CD14-positive monocyte (primary cell): ENCODE data around the gene TMEM203. TPM values are rescaled to one million over a fixed set of nuclear protein-coding genes. Genes with fewer than 3 reads are reported as not detected.

ENCODE experiments used
- DNase-seq, 3 donors: peaks; one replicate each; pipeline ENCODE4 v3.0.0-alpha.2; 2011 to 2022
- H2AFZ ChIP-seq: 2 replicates; pipeline ENCODE4 v1.6.0; 2012; ENCODE audit warnings: mild to moderate bottlenecking, low read depth, low read length, inconsistent platforms; ENCODE audit not compliant: insufficient read depth, poor library complexity, severe bottlenecking
- H3K27ac ChIP-seq, 2 donors: 1 replicate in 1 of 2; 2 replicates in 1 of 2; pipeline ENCODE4 v1.5.1; 2012 to 2013; ENCODE audit warnings: low read length in 2 of 2, control low read depth in 1 of 2, inconsistent platforms in 1 of 2, low read depth in 1 of 2, mild to moderate bottlenecking in 1 of 2
- H3K27me3 ChIP-seq, 2 donors: one replicate each; pipeline versions ENCODE4 v1.6.0 to v1.6.1; 2011 to 2013; ENCODE audit warnings: low read length in 2 of 2; ENCODE audit not compliant: control insufficient read depth in 2 of 2, insufficient read depth in 2 of 2
- H3K36me3 ChIP-seq, 2 donors: replicated peaks in 1 of 2; 1 replicate in 1 of 2; 2 replicates in 1 of 2; pipeline versions ENCODE4 v1.5.1 to v1.6.1; 2012 to 2013; ENCODE audit warnings: low read length in 2 of 2, control low read depth in 1 of 2, inconsistent platforms in 1 of 2, mild to moderate bottlenecking in 1 of 2; ENCODE audit not compliant: insufficient read depth in 2 of 2, control insufficient read depth in 1 of 2
- H3K4me1 ChIP-seq, 2 donors: 1 replicate in 1 of 2; 2 replicates in 1 of 2; pipeline versions ENCODE4 v1.5.1 to v1.6.1; 2012 to 2013; ENCODE audit warnings: low read length in 2 of 2, control low read depth in 1 of 2, inconsistent platforms in 1 of 2, mild to moderate bottlenecking in 1 of 2, moderate library complexity in 1 of 2; ENCODE audit not compliant: insufficient read depth in 2 of 2, control insufficient read depth in 1 of 2
- H3K4me2 ChIP-seq: replicated peaks from 2 replicates; pipeline ENCODE3; 2012; ENCODE audit warnings: low read length, moderate library complexity, mild to moderate bottlenecking; ENCODE audit not compliant: poor library complexity, severe bottlenecking; ENCODE audit errors: extremely low read depth
- H3K4me3 ChIP-seq, 3 experiments: fragments of 200-600 bp in 1 of 3; sonication (generic) in 1 of 3; replicated peaks in 1 of 3; 1 replicate in 2 of 3; 2 replicates in 1 of 3; pipeline ENCODE4 v1.5.1; 2011 to 2013; ENCODE audit warnings: low read length in 3 of 3, mild to moderate bottlenecking in 3 of 3, control low read depth in 2 of 3, low read depth in 2 of 3, inconsistent platforms in 1 of 3, moderate library complexity in 1 of 3
- H3K79me2 ChIP-seq: 2 replicates; pipeline ENCODE4 v1.6.0; 2012; ENCODE audit warnings: mild to moderate bottlenecking, control low read depth, inconsistent platforms, low read length, moderate library complexity; ENCODE audit not compliant: insufficient read depth
- H3K9ac ChIP-seq: 2 replicates; pipeline ENCODE4 v1.6.0; 2017; ENCODE audit warnings: low read length, mild to moderate bottlenecking; ENCODE audit not compliant: insufficient read depth, poor library complexity, severe bottlenecking
- H3K9me3 ChIP-seq, 2 donors: replicated peaks in 1 of 2; 1 replicate in 1 of 2; 2 replicates in 1 of 2; pipeline versions ENCODE4 v1.5.1 to v1.6.1; 2012 to 2013; ENCODE audit warnings: low read length in 2 of 2, control low read depth in 1 of 2; ENCODE audit not compliant: control insufficient read depth in 1 of 2, insufficient read depth in 1 of 2
- H4K20me1 ChIP-seq: 2 replicates; pipeline ENCODE4 v1.6.0; 2012; ENCODE audit warnings: mild to moderate bottlenecking, low read length, control low read depth, moderate library complexity; ENCODE audit not compliant: insufficient read depth
- H3K27ac Mint-ChIP-seq, 7 donors: one replicate each; pipeline ENCODE4 v1.8.0; 2020; ENCODE audit warnings: mild to moderate bottlenecking in 7 of 7, mixed read lengths in 7 of 7, moderate library complexity in 6 of 7, inconsistent platforms in 2 of 7
- H3K27me3 Mint-ChIP-seq, 3 donors: one replicate each; pipeline ENCODE4 v1.8.0; 2021 to 2022; ENCODE audit warnings: low read depth in 3 of 3, mild to moderate bottlenecking in 3 of 3, mixed read lengths in 3 of 3, moderate library complexity in 3 of 3, inconsistent platforms in 1 of 3
- H3K36me3 Mint-ChIP-seq, 2 donors: one replicate each; pipeline ENCODE4 v1.8.0; 2020; ENCODE audit warnings: mixed read lengths in 2 of 2, inconsistent platforms in 1 of 2, mild to moderate bottlenecking in 1 of 2
- H3K4me1 Mint-ChIP-seq: one replicate; pipeline ENCODE4 v1.8.0; 2020; ENCODE audit warnings: mild to moderate bottlenecking, mixed read lengths
- H3K4me3 Mint-ChIP-seq, 2 donors: one replicate each; pipeline ENCODE4 v1.8.0; 2020; ENCODE audit warnings: mild to moderate bottlenecking in 2 of 2, mixed read lengths in 2 of 2, moderate library complexity in 1 of 2
- H3K9me3 Mint-ChIP-seq, 7 donors: one replicate each; pipeline ENCODE4 v1.8.0; 2020 to 2022; ENCODE audit warnings: mixed read lengths in 7 of 7, mild to moderate bottlenecking in 6 of 7, moderate library complexity in 6 of 7, inconsistent platforms in 2 of 7
- WGBS: methylation state at CpG from one replicate; pipeline ENCODE4 v1.1.5; 2013; ENCODE audit warnings: missing lambda C conversion rate; ENCODE audit not compliant: insufficient coverage; 5-methylcytosine and 5-hydroxymethylcytosine counted together
- intact Hi-C, 2 donors: fragments of 100-400 bp; cut with micrococcal nuclease; formaldehyde crosslinking; loops; one replicate each; pipeline versions ENCODE4 v1.15.0 to v1.15.1; 2023
- polyA plus RNA-seq, 3 donors: library from polyadenylated mRNA; depleted of rRNA in 1 of 3; unstranded in 2 of 3; stranded (reverse) in 1 of 3; fragments of 300-500 nt in 2 of 3; fragments of >200 nt in 1 of 3; fragmentation: Illumina TruSeq in 2 of 3; gene quantifications; 1 replicate in 2 of 3; 2 replicates in 1 of 3; pipeline ENCODE4 v1.2.3, GENCODE V29; 2012 to 2021
- TF ChIP-seq, protein P1 (sequence below): fragments of 200-600 bp; IDR thresholded peaks from one replicate; pipeline ENCODE4 v1.8.0; 2022; ENCODE audit warnings: antibody characterized with exemption, mild to moderate bottlenecking

The TMEM203 gene
- polyA plus RNA-seq, 3 donors = 13.1 to 88.1 (median 76.1) TPM

GRCh38 chr9:137194909-137195308 is 10.5 kb downstream of the TMEM203 start:
- H3K4me1 ChIP-seq = peaks cover 22 to 30% of the 10 kb centered on the region in 2 donors

GRCh38 chr9:137194388-137194787 is 11.1 kb downstream of the TMEM203 start:
- no peak overlapping the region for H3K4me3 Mint-ChIP-seq
- H3K9me3 ChIP-seq = no peaks in the 10 kb centered on the region
- TF ChIP-seq, protein P1, sequence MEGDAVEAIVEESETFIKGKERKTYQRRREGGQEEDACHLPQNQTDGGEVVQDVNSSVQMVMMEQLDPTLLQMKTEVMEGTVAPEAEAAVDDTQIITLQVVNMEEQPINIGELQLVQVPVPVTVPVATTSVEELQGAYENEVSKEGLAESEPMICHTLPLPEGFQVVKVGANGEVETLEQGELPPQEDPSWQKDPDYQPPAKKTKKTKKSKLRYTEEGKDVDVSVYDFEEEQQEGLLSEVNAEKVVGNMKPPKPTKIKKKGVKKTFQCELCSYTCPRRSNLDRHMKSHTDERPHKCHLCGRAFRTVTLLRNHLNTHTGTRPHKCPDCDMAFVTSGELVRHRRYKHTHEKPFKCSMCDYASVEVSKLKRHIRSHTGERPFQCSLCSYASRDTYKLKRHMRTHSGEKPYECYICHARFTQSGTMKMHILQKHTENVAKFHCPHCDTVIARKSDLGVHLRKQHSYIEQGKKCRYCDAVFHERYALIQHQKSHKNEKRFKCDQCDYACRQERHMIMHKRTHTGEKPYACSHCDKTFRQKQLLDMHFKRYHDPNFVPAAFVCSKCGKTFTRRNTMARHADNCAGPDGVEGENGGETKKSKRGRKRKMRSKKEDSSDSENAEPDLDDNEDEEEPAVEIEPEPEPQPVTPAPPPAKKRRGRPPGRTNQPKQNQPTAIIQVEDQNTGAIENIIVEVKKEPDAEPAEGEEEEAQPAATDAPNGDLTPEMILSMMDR = no peak
- peaks cover 41% of the 10 kb centered on the region for H4K20me1 ChIP-seq
- intact Hi-C loops = no loop called here
- H3K4me2 ChIP-seq = no peak overlapping the region
- peaks cover 6 to 30% of the 10 kb centered on the region in 2 donors for H3K36me3 Mint-ChIP-seq
- no peak overlapping the region for H2AFZ ChIP-seq
- peaks cover 0 to 2% (median 0%) of the 10 kb centered on the region in 7 donors for H3K9me3 Mint-ChIP-seq
- WGBS = 89% methylated on average over 14 of the region's 16 CpGs
- peaks cover 0 to 1% of the 10 kb centered on the region in 2 donors for H3K27me3 ChIP-seq
- H3K27me3 Mint-ChIP-seq = peaks cover 0 to 1% (median 0%) of the 10 kb centered on the region in 3 donors
- H3K4me3 ChIP-seq = no peak overlapping the region
- no peak for DNase-seq
- H3K36me3 ChIP-seq = peaks cover 17 to 23% of the 10 kb centered on the region in 2 donors
- peaks cover 27% of the 10 kb centered on the region for H3K79me2 ChIP-seq
- H3K27ac ChIP-seq = no peak overlapping the region
- H3K9ac ChIP-seq = no peak overlapping the region
- H3K27ac Mint-ChIP-seq = no peak overlapping the region
- H3K4me1 Mint-ChIP-seq = peaks cover 23% of the 10 kb centered on the region
- peaks cover 23 to 30% of the 10 kb centered on the region in 2 donors for H3K4me1 ChIP-seq

More at GRCh38 chr9:137194909-137195308, 10.5 kb downstream of the TMEM203 start:
- Histone ChIP-seq H3K4me3 (no peak overlapping the region), H3K4me2 (no peak overlapping the region), H3K9me3 (no peaks in the 10 kb centered on the region), H3K36me3 (peaks cover 17 to 20% of the 10 kb centered on the region in 2 donors), H3K27ac (no peak overlapping the region), H4K20me1 (peaks cover 38% of the 10 kb centered on the region), H3K79me2 (peaks cover 22% of the 10 kb centered on the region), H3K27me3 (peaks cover 0 to 4% of the 10 kb centered on the region in 2 donors), H3K9ac (no peak overlapping the region), H2AFZ (no peak overlapping the region)
- peaks cover 20% of the 10 kb centered on the region for H3K4me1 Mint-ChIP-seq
- WGBS = 97% methylated on average over 8 of the region's 10 CpGs
- H3K36me3 Mint-ChIP-seq = peaks cover 5 to 25% of the 10 kb centered on the region in 2 donors
- no peak overlapping the region for H3K27ac Mint-ChIP-seq
- TF ChIP-seq, protein P1 = no peak
- H3K4me3 Mint-ChIP-seq = no peak overlapping the region
- DNase-seq = no peak
- intact Hi-C loops = no loop called here
- peaks cover 0 to 4% (median 0%) of the 10 kb centered on the region in 3 donors for H3K27me3 Mint-ChIP-seq
- peaks cover 0 to 2% (median 0%) of the 10 kb centered on the region in 7 donors for H3K9me3 Mint-ChIP-seq
